HG03108 (cell line): ENCODE data around the gene SLC16A7.
A peak's percentile ranks its signal among the peaks of the same experiment; 100 is the strongest.
"Not testable (repeated sequence)": the region's sequence is repeated elsewhere in the genome, so short reads cannot be mapped to it uniquely, and the experiment has no call there.

Experiments used
- ATAC-seq: cut with Tn5 transposase; IDR thresholded peaks from one replicate; pipeline ENCODE4 v1.9.1; 2021; ENCODE audit warnings: moderate library complexity; ENCODE audit not compliant: unreplicated experiment

The SLC16A7 gene

GRCh38 chr12:59595883-59596540, at the start of gene SLC16A7:
SLC16A7 (plus strand) TSS chr12:59596029; CDS start chr12:59704802, 108,773 bp downstream.
- ATAC-seq, result peak; percentile 51

GRCh38 chr12:59548930-59549329, 46.9 kb upstream of the SLC16A7 start:
- no peak for ATAC-seq

GRCh38 chr12:59559696-59560095, 36.1 kb upstream of the SLC16A7 start:
- no peak for ATAC-seq

GRCh38 chr12:59570145-59570544, 25.7 kb upstream of the SLC16A7 start:
- ATAC-seq, result no peak

- no peak for ATAC-seq
These were observed 21.4 kb upstream of the SLC16A7 start for GRCh38 chr12:59574406-59574805.

- no peak for ATAC-seq
These were observed 20.0 kb upstream of the SLC16A7 start for GRCh38 chr12:59575826-59576225.

GRCh38 chr12:59578254-59578653, 17.6 kb upstream of the SLC16A7 start:
- no peak for ATAC-seq

- no peak for ATAC-seq
These were observed 16.2 kb upstream of the SLC16A7 start for GRCh38 chr12:59579631-59580030.

- ATAC-seq, result no peak
These were observed 15.8 kb upstream of the SLC16A7 start for GRCh38 chr12:59580050-59580449.

GRCh38 chr12:59583003-59583712, 12.7 kb upstream of the SLC16A7 start:
- ATAC-seq, result no peak

- ATAC-seq, result no peak
These were observed 8.1 kb upstream of the SLC16A7 start for GRCh38 chr12:59587710-59588109.

- ATAC-seq, result no peak
These were observed 2.1 kb upstream of the SLC16A7 start for GRCh38 chr12:59593761-59594160.

- ATAC-seq, result no peak
These were observed 807 bp upstream of the SLC16A7 start for GRCh38 chr12:59594943-59595500.

- no peak for ATAC-seq
These were observed 305 bp upstream of the SLC16A7 start for GRCh38 chr12:59595565-59595882.

- ATAC-seq, result peak; percentile 55
These were observed 1.6 kb downstream of the SLC16A7 start for GRCh38 chr12:59597385-59597781.

GRCh38 chr12:59600171-59600570, 4.3 kb downstream of the SLC16A7 start:
- ATAC-seq, result no peak

GRCh38 chr12:59603754-59604153, 7.9 kb downstream of the SLC16A7 start:
- no peak for ATAC-seq

- ATAC-seq, result not testable (repeated sequence)
These were observed 17.1 kb downstream of the SLC16A7 start for GRCh38 chr12:59612823-59613434.

- ATAC-seq, result no peak
These were observed 19.8 kb downstream of the SLC16A7 start for GRCh38 chr12:59615392-59616165.

GRCh38 chr12:59619461-59620240, 23.8 kb downstream of the SLC16A7 start:
- no peak for ATAC-seq
